Fibroblast of skin of right biceps (primary cell): Measurements from ENCODE around the gene PMCH.
"Not testable (repeated sequence)": the region's sequence is repeated elsewhere in the genome, so short reads cannot be mapped to it uniquely, and the experiment has no call there.

Experiments
- DNase-seq: peaks from one replicate; pipeline ENCODE4 v3.0.0-alpha.2; 2013

Gene PMCH, protein sequence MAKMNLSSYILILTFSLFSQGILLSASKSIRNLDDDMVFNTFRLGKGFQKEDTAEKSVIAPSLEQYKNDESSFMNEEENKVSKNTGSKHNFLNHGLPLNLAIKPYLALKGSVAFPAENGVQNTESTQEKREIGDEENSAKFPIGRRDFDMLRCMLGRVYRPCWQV

DNA sequence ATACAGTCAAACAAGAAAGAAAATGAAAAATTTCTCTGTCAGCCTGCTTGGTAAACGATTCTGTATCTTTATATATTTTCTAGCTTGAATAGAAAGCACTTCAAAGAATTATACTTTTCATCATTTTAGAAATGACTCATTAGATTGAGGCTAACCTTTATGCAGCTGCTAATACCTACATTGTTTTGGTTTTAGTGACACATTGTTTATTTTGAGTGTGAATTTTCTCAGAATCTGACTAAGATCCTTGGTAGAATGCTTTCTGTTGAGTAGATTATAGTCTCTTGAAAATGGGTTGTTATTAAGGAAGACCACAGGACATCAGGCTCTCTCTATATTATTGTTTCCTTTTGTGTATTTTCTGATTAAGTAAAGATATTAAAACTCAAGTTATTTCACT lies at the start of gene PMCH:
Gene PMCH, minus strand, starts transcription at position 45 of the 400 bp plus-strand sequence. CDS start 63 bp downstream, outside the sequence.
- peak; percentile 25 for DNase-seq

DNA sequence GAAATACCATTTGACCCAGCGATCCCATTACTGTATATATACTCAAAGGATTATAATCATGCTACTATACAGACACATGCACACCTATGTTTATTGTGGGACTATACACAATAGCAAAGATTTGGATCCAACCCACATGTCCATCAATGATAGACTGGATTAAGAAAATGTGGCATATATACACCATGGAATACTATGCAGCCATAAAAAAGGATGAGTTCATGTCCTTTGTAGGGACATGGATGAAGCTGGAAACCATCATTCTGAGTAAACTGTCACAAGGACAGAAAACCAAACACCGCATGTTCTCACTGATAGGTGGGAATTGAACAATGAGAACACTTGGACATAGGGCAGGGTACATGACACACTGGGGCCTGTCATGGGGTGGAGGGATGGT lies 43.2 kb upstream of the PMCH start:
- not testable (repeated sequence) for DNase-seq

DNA sequence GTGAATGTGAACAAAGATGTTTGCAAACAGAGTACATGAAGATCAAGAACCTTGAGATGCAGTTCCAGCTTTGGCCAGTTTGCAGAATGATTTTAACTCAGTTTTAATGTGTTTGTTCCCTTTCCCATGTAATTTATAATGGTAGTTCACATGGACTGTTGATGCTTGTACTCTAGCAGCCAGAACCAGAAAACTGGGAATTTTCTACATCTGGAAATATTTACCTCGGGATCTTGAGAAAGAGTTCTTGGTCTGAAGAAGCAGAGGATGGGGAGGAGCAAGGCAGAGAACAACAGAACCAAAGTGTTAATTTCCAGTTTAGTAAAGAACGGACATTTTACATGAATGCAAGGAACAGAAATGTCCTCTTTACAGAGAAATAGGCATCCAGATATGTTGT lies 37.0 kb upstream of the PMCH start:
- no peak for DNase-seq

DNA sequence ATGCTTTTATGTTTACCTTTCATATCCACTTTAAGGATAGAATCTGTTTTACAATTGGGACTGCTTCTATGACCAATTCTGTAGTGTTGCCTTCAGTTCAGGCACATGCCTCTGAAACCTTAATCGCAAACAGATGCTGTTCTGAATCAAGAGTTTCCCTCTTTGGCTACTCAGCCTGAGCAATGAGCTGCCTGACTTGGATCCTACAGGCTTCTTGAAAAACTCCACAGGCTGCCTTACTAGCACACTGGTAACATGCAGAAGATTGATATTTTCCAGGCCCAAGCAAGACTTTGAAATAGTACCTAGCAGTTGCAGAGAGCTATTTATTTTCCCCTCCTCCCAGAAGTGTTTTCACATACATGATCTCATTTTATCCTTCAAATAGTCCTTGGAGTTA lies 34.8 kb upstream of the PMCH start:
- DNase-seq, result peak; percentile 11

DNA sequence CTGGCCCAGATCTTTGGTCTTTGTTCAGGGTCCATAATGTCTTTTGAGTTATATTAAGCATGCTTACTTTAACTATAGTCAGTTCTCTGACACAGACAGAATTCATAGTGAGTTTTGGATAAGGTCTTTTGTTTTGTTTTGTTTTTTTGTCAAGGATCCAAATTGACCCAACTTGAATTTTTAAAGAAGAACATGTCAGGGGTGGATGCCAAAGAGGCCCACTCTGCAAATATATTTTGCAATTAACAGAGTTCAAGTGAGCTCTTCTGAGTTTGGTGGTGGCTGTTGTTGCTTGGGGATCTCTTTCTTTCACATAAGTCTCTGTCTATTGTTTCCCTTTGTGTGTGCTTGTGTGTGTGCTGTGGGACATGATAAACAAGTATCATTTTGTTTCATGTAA lies 34.4 kb upstream of the PMCH start:
- DNase-seq, result no peak

DNA sequence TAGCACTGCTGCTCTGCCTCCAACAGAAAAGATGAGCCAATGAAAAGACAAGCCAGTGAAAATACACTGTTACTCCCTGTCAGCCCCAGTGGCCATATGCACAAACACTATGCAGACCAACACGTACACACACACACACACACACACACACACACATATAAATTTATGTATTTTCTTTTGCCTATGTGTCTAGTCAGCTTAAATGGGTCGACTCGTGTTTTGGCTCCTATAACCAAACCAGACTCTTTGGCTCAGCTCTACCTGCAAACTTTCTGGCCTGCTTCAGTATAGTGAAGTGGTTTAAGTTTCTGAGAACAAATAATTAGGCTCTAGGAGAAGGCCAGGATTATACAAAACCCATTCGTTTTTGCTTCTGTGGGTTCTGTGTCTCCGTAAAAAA lies 30.3 kb upstream of the PMCH start:
- no peak for DNase-seq

DNA sequence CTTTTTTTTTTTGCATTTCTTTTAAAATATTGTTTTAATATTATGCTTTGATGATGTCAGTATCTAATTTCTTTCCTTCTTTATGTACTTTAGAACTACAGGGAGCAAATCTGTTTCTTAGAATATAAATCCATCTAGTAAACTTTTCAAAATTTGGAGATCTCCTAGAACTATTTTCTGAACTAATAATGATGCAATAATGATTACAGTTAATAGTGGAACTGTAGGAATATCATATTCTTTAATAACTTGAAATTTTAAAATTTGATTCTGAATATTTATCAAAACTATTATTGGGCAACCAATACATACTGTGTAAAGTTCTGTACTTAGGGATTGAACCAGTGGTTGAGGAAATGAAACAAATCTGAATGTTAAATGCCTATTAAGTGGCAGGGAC lies 23.1 kb upstream of the PMCH start:
- no peak for DNase-seq

DNA sequence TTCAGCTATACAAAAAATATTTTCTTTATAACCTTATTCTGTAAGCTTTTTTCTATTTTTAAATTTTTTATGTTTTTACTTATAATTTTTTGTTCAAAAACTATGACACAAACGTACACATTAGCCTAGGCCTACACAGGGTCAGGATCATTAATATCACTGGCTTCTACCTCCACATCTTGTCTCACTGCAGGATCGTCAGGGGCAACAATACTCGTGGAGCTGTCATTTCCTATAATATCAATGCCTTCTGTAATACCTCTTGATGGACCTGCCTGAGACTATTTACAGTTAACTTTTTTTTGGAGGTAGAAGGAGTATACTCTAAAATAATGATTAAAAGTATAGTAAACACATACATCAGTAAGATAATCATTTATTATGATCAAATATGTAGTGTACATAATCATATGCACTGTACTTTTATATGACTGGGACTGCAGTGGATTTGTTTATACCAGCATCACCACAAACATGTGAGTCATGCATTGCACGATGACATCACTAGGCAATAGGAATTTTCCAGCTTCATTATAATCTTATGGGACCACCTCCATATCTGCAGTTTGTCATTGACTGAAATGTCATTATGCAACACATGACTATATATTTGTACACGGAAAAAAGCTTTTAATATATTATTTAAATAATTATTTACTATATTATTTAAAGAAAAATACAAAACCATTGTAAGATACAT lies 18.5 kb upstream of the PMCH start:
- peak; percentile 44 for DNase-seq

DNA sequence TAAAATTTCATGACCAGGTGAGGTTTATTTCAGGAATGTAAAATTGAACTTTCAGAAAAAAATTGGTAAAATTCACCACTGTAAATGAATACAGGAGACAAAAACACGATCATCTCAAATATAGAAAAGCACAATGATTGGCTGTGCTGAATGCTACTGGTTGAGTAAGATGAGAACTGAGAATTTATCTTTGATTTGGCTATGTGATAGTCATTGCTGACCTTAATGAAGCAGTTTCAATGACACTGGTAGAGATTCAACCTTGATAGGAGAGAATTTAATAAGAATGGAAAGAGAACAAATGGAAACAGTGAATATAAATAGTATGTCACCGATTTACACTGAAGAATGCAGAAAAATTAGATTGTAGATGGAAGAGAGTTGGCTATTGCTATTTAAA lies 6.4 kb upstream of the PMCH start:
- DNase-seq, result no peak

DNA sequence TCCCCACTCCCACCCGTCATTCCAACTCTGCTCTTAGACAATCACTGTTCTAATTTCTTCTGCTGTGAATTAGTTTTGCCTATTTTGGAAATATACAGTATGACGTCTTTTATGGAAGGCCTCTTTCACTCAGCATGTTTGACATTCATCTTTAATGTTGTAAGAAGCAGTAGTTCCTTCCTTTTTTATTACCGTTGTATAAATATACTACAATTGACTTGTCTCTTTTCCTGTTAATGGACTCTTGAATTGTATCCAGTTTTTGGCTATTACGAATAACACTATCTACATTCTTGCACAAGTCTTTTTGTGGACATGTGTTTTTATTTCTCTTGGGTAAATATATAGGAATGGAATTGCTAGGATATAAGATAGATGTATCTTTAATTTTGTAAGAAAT lies 4.9 kb upstream of the PMCH start:
- DNase-seq, result no peak

DNA sequence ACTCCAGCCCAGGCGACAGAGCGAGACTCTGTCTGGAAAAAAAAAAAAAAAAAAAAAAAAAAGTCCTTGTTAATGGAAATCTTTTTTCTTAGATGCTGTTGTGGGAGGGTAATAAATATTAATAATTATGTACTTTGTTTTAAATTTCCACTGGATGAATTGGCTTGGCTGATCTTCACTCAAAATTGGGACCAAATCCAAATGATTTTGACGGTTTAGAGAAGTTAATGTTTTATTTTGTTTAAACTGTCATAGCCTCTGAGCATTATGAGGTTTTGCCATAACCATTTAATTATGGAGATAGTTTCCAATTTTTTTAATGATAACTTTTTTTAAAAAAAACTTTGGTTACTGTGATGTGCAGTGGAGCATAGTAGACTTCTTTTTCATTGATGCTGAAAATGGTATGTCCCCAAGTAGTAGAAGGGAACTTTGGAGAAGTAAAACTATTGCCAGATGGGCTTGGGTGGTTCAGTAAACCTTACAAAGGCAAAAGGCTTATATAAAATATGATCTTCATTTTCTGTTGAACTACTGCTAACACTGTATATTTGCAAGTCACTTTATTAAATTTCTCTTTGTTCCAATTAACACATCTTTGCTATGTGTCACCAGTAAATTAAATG lies 3.9 kb upstream of the PMCH start:
- no peak for DNase-seq

DNA sequence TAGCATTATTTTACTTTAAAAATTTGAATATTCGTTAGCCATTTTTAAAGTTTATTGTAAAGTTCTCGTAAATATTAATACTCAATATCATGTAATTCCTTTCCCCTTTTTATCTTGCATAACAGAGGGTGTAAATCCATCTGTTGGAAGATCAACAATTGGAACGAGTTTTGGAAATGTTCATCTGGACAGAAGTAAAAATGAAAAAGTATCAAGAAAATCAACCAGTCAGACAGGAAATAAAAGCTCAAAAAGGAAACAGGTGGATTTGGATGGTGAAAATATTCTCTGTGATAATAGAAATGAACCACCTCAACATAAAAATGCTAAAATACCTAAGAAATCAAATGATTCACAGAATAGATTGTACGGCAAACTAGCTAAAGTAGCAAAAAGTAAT lies 1.8 kb downstream of the PMCH start:
- DNase-seq, result no peak

DNA sequence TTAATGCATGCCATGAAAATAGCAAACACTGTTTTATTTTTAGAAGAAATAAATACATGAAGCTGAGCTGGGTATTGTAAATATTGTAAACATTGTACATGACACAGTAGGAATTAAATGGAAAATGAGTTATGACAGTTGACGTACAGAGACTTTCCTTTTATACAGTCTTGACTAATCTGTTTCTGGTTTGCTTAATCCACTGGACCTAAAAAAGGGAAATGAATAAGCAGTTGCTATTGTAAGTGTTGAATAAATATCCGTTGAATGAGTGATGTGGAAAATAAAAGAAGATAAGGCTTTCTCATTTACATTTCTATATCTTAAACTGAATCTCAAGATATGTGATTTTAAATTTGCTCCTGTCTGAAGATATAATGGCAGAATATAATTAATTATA lies 15.0 kb downstream of the PMCH start:
- DNase-seq, result no peak

DNA sequence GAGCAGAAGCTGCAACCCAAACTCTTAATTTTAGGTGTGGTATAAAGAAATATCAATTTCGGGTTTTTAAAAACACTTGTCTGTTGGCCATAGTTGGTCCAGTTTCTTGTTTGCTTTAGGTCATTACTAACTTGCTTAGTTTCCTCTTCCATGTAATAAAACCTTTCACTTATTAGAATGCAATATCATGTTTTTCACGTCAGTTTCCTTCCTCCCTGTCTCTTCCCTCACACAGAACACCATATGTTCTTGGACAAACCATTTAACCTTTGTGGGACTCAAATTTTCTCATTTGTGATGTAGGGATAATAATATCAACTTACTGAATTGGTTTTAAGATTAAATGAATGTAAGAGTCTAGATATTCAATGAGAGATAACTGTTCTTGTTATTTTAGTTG lies 22.9 kb downstream of the PMCH start:
- DNase-seq, result no peak

DNA sequence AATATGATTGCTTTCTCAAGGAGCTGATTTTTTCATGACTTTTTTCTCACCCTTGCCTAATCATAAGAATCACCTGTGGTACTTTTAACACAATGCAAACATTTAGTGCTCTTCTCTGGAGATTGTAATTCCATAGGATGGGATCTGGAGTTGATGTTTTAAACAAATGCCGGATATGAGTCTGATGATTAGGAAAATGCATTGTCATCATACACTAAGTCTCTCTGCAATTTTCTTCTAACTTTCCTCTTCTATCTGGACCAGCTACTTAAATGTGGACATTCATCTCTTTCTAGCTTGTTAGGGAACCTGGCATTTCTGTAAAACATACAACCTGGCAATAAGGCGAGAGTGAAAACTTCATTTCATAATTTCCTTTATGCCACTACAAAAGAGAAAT lies 23.5 kb downstream of the PMCH start:
- no peak for DNase-seq

DNA sequence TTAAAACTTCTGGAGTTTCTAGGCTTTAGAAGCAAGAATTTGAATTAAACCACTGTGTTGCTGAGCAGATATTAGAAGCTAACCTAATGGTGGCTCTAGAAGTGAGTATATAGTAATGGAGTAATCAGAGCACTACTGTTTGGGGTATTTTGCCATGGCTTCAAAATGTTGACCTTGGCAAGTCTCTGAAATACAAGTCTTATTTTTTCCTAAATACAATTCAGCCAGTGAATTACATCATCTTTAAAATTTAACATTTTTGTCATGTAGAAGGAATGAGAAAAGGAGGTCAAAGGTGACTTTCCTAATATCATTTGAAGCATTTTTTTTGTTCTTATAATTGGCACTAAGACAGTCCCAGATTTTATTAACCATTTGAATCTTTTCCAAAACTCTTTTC lies 25.2 kb downstream of the PMCH start:
- peak; percentile 54 for DNase-seq

DNA sequence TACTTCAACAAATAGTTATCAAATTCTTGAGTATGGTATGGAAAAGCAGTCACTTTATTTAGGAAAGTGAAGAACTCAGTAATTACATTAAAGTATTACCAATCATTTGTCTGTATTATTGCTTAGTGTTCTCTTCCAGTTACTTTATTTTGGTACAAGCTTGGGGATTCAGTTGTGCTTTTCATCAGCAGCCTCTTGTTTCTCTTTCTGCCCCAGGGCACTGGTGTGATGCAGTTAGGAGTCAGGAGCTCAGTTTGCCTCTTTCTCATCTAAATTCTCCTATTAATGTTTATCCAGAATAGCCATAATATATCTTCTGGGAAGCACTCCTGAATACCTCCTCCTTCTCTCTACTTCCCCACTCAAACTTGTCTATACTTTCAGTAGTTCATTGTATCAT lies 25.7 kb downstream of the PMCH start:
- no peak for DNase-seq

DNA sequence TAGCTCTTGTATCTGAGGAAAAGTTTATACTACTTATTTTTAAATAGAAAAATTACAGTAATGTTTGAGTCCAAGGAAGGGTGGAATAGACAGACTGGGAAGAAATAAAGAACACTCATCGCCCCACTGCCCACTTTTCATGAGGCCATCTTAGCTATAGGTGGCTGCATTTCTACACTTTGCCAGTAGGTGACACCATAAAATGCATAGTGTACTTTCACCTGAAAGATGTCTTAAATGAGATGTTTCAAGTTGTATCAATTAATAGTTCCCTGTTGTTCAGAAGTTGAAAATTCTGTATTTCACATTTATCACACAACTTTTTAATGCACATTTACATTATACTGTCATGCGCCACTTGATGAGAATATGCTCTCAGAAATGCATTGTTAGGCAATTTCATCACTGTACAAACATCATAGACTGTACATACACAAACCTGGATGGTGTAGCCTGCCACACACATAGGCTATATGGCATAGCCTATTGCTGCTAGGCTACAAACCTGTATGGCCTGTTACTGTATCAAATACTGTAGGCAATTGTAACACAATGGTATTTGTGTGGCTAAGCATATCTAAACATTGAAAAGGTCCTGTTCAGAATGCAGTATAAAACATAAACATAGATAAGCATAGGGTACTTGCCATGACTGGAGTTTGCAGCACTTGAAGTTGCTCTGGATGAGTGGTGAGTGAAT lies 27.6 kb downstream of the PMCH start:
- DNase-seq, result peak; percentile 20

DNA sequence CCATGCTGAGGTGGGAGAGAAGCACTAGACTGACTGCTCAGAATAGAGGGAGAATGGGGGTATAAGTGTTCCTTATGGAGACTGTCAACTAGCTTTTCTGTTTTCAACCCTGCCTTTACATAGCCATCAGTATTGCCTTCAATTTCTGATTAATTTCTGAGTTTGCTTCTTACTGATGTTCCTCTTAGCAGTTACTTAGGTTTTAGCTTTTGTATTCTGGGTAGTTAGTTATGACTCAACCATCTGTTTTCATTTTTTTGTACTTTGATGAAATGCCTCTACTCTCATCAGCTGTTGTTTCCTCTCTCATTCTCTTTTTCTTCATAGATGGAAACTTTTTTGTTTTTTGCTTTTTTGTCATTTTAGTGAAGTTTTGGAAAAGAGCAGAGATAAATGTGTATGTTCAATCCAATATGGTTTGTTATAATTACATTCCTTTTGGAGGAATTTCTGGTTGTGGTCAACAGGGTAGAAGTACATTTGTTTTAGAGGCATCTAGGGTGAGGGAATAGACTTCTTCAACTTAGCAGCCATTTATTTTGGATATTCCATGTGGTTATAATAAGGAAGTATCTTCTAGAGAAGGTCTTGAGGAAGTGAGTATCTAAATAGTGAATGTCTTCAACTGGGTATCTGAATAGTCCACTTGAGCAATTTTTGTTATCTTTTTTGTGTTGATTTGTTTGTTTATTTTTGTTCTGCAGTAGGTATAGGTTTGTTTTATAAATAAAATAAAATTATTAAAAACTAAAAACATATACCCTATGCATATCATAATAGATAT lies 29.6 kb downstream of the PMCH start:
- no peak for DNase-seq

DNA sequence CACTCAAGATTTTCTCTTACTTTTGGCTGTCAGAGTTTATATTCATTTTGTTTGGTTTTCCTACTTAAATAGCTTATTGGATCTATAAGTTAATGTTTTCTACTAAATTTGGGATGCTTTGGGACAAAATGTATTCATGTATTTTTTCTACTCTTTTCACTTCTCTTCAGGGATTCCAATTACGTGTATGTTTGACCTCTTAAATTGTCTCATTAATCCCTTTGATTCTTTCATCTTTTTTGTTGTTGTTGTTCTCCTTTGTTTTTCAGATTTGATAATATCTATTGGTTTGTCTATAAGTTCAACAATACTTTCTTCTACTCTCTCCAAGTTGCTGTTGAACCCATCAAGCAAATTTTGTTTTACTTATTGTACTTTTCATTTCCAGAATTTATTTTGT lies 34.2 kb downstream of the PMCH start:
- no peak for DNase-seq

DNA sequence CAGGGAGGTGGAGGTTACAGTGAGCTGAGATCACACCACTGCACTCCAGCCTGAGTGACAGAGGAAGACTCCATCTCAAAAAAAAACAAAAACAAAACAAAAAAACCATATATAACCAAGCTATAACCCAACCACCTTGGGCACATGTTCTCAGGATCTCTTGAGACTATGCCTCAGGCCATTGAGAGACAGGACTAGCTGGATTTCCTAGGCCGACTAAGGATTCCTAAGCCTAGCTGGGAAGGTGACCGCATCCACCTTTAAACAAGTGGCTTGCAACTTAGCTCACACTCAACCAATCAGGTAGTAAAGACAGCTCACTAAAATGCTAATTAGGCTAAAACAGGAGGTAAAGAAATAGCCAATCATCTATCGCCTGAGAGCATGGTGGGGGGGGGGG lies 42.4 kb downstream of the PMCH start:
- not testable (repeated sequence) for DNase-seq

DNA sequence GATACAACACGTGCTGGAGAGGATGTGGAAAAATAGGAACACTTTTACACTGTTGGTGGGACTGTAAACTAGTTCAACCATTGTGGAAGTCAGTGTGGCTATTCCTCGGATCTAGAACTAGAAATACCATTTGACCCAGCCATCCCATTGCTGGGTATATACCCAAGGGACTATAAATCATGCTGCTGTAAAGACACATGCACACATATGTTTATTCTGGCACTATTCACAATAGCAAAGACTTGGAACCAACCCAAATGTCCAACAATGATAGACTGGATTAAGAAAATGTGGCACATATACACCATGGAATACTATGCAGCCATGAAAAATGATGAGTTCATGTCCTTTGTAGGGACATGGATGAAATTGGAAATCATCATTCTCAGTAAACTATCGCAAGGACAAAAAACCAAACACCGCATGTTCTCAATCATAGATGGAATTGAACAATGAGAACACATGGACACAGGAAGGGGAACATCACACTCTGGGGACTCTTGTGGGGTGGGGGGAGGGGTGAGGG lies 50.5 kb downstream of the PMCH start:
- DNase-seq, result not testable (repeated sequence)
